Stimulated activated naive CD4-positive, alpha-beta T cell treated with Interleukin-2 at 50 U/mL for 16 hours (primary cell): ENCODE results near the gene TIAL1.
"Not testable (repeated sequence)": the region's sequence is repeated elsewhere in the genome, so short reads cannot be mapped to it uniquely, and the experiment has no call there.

ENCODE experiments used
- DNase-seq: peaks from one replicate; lab custom pipeline; 2025; lab: John Stamatoyannopoulos, UW

Gene TIAL1

GRCh38 chr10:119549247-119549999, 47.3 kb downstream of the TIAL1 start:
- no peak for DNase-seq

DNA sequence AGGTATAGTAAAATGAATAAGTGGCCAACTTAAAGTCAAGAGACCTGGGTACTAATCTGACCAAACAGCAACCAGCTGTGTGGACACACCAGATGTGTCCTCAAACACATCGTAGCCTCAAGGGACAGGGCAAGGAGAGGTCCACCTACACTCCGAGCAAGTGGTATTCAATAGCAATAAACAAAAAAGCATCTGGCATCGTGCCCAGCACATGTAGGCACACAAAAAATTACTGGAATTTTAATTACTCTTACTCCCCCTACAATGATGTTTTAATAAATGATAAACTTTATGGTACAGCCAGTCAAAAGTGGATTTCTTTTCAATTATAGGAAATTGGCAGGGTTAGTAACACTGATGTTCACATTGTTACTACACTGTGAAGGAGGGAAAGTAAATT, 50.8 kb downstream of the TIAL1 start:
- no peak for DNase-seq

DNA sequence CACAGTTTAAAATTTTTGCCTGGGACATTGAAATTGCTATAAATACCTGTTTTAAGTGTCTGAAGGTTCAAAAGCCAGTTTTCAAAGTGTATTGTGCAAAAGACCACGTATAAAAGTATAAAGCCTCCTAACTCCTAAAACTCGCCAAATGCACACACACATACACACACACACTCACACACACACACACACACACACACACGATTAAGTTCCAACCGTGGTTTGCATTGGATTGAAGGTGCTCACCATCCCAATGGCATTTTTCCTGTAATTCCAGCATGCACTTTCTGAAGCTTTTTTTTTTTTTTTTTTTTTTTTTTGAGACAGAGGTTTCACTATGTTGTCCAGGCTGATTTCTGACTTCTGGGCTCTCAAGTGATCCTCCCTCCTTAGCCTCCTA, 51.5 kb downstream of the TIAL1 start:
- DNase-seq, result no peak

- no peak for DNase-seq
Observed at GRCh38 chr10:119543814-119544642, 52.7 kb downstream of the TIAL1 start.

GRCh38 chr10:119542988-119543813, 53.6 kb downstream of the TIAL1 start:
- peak; percentile 65 for DNase-seq

- DNase-seq, result peak; percentile 83
Observed at GRCh38 chr10:119542357-119542987, 54.3 kb downstream of the TIAL1 start, which contains the start of gene RGS10. TSS of gene RGS10 (minus strand) at chr10:119542719. CDS start at chr10:119542638, 81 bp downstream.

DNA sequence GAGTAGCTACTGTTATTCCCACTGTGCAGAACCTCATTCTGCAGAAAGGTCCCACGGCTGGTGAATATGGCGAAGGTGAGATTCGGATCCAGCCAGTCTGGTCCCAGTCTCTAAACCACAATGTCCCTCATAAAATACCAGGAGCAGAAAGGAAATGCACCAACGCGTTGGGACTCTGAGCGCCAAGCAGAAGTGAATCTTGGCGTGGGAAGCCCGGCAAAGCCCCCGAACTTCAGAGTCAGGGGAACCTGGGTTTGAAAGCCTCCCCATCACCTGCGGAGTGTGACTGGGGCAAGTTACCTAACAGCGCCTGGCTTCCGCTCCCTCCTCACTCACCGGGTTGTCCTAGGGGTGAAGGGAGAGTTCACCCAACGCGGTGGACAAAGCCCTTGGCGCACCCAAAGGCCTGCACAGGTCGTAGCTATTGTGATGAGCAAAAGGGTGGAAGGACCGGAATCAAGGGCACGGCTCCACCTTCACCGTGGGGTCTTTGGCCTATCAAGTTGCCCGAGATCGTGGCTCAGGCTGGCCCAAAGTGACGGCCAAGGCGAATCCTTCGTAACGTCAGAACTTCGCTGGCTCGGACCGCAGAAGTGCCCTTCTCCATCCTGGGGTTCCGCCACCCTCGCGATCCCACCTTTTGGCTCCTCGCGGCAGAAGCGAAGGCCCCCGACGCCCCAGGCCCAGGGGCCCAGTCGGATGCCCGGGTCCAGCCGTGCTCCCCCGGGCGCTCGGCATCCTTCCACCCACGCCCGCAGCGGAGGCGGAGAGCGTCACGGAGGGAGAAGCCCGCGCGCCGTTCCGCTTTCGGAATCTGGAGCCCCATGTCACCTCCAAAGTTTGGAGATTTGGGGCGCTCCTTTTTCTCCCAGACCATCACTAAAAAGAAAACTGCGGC, 55.1 kb downstream of the TIAL1 start:
- DNase-seq, result peak; percentile 68

DNA sequence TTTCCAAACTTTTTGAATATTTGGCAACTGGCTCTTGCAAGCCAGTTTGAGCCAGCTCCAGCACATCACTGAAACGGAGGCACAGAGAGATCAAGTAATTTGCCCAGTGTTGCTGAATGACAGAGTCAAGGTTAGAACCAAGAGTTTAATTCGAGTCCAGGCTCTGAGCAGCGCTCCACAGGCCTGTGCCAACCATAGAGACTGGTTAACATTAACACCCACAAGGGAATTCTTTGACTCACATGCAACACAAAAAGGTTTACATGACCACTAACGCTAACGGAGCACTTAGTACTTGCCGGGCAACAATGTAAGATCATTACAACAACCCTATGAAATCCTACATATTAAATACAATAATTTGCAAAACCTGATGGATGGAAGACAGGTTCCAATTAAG, 55.7 kb downstream of the TIAL1 start:
- DNase-seq, result peak; percentile 10

GRCh38 chr10:119540038-119540437, 56.7 kb downstream of the TIAL1 start:
- DNase-seq, result no peak

DNA sequence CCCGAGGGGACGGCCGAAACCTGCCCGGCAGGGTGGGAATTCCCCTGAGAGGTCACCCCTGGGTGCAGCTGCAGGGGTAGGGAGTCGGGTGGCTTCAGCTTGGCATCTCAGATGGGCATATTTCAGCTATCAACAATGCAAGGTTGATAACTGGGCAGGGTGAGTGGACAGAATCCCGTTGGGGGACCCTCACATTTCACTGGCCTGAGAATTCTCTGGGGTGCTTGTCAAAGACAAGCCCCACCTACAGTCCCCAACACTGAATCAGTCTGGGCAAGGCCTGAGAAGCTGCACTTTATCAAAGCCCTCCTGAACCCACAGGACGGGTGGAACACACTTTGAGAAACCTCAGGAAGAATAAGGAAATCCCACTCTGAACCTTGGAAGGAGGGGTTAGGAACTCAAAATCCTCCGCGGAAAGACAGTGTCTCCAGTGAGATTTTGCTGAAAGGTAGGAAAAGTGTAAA, 57.4 kb downstream of the TIAL1 start:
- DNase-seq, result no peak

- DNase-seq, result no peak
Observed at GRCh38 chr10:119538632-119539358, 58.0 kb downstream of the TIAL1 start.

DNA sequence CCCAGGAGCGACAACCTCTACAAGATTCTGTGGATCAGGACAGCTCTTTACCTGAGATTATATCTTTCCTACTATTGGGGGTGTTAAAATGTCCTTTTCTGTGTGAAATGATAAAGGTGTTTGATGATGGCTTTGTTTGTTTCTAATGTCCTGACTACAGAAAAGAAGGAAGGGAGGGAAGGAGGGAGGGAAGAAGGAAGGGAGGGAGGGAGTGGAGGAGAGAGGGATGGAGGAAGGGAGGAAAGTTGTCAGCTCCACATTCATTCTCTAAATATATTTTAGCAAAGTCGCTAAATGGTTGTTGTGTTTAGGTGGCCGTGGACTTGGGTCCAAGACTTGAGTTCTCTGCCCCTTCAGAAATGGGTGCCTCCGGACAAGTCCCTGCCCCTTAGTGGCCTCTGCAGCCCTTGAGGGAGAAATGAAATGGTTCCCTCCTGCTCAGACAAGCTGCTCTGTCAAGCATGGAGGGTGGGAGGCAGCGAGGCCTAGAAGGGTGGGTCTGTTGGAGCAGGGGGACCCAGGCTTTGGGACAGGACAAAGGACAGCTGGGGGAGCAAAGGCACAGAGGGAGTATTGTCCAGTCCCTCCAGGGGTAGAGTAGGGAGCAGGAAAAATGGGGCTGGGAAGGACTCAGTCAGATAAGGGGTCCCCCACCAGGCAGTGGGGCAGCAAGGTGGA, 58.7 kb downstream of the TIAL1 start:
- no peak for DNase-seq

- DNase-seq, result no peak
Observed at GRCh38 chr10:119536508-119537025, 60.2 kb downstream of the TIAL1 start.

DNA sequence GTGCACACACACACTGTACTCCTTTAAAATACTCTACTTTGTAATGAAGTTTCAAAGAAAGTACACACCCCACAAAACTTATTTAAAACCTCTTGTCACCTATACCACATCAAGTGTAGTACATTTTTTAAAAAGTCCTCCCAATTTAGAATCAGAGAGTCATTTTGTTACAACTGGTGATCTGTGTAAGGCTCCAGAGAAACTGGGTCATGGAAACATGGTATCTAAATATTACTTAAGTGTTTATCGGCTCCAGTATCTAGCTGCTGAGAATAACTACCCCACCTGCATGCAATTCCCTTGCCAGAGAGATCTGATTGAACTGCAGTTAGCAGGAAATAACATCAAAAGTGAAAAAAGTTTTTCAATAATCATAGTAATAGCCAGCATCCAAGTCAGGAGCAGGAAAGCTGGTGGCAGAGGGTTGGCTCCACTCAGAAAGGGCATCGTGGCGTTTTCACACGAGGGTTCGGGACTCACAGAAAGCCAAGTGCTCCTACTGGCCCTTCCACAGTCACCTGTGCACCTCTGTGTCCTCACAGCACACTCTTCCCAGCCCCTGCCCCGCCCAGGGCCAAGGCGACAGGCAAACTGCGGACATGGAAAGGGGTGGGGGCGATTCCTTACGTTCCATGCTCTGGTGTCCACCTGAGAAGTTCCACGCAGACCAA, 60.8 kb downstream of the TIAL1 start:
- DNase-seq, result no peak

DNA sequence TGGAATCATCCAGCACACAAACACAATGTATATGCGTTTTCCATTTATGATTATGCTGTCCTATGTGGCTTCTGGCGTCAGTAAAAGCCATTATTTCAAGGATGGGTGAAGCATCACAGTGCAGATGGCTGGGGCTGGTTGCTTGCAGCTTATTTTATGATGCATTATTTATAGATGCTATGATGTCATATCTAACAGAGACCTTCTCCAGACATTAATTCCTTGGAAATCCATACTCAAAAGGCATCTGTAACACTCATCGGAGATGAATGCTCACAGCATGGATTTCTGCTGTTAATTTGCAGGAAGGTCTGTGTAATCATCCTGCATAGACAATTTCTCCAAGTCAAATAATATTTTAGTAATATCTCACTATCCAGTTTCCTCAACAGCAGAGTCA, 61.5 kb downstream of the TIAL1 start:
- DNase-seq, result no peak

DNA sequence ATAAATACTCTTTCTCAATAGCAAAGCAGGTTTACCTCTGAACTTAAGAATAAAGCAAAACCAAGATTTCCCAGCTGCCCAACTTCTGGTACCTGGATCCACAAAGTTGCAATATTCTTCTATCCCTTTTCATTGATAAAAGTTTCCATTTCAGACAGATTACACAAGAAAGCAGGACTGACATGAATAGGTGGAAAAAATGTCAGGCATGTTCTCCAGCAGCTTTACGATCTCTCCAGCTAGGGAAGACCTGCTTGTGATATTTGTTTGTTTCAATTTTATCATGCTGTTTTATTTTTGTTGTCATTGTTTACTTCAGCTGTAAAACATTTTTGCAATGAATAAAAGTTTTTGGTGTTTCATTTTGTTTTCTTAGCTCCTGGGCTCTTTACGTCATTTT, 63.3 kb downstream of the TIAL1 start:
- no peak for DNase-seq

- DNase-seq, result not testable (repeated sequence)
Observed at GRCh38 chr10:119532791-119533190, 64.0 kb downstream of the TIAL1 start.

GRCh38 chr10:119532251-119532650, 64.5 kb downstream of the TIAL1 start:
- DNase-seq, result not testable (repeated sequence)

GRCh38 chr10:119531067-119531466, 65.7 kb downstream of the TIAL1 start:
- DNase-seq, result no peak
